ENCODE data around the gene PRKN.

Gene PRKN

DNA sequence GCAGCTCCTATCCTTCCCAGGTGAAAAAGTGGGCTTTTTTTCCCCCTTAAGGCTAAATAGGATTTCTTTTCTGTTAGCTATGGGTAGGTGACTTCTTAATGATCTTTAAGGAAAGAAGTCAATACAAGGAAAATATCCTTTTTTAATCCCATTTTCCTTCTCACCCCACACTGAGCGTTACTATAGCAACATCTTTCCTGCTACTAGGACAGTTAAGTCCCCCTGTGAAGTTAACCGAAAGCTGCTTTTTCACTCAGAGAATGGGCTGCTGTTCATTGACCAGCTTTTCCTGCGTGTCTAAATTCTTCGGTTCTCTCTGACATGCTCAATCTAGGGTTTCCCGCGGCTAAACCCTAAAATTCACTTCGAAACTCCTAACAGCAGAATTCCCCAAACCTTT, 1280.6 kb downstream of the PRKN start:
- no peak for DNase-seq (ENCODE audit: low read depth in 1 of 2, low spot score in 1 of 2)
- Histone ChIP-seq H3K4me3 (replicated peaks; ENCODE audit: insufficient read depth, low read length) (no peak overlapping the region), H3K27ac (replicated peaks) (no peak overlapping the region), H3K27me3 (ENCODE audit: insufficient read depth, poor library complexity, severe bottlenecking) (no peaks in the 10 kb centered on the region)
- TF ChIP-seq POLR2AphosphoS5 (IDR thresholded peaks at IDR 0.05; ENCODE audit: low read depth) (no peak), SPI1 (IDR thresholded peaks at IDR 0.05; ENCODE audit: borderline replicate concordance, low read depth) (no peak), GABPA (IDR thresholded peaks at IDR 0.05; ENCODE audit: low read depth) (no peak)
- TF ChIP-seq, protein P1, sequence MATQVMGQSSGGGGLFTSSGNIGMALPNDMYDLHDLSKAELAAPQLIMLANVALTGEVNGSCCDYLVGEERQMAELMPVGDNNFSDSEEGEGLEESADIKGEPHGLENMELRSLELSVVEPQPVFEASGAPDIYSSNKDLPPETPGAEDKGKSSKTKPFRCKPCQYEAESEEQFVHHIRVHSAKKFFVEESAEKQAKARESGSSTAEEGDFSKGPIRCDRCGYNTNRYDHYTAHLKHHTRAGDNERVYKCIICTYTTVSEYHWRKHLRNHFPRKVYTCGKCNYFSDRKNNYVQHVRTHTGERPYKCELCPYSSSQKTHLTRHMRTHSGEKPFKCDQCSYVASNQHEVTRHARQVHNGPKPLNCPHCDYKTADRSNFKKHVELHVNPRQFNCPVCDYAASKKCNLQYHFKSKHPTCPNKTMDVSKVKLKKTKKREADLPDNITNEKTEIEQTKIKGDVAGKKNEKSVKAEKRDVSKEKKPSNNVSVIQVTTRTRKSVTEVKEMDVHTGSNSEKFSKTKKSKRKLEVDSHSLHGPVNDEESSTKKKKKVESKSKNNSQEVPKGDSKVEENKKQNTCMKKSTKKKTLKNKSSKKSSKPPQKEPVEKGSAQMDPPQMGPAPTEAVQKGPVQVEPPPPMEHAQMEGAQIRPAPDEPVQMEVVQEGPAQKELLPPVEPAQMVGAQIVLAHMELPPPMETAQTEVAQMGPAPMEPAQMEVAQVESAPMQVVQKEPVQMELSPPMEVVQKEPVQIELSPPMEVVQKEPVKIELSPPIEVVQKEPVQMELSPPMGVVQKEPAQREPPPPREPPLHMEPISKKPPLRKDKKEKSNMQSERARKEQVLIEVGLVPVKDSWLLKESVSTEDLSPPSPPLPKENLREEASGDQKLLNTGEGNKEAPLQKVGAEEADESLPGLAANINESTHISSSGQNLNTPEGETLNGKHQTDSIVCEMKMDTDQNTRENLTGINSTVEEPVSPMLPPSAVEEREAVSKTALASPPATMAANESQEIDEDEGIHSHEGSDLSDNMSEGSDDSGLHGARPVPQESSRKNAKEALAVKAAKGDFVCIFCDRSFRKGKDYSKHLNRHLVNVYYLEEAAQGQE (IDR thresholded peaks at IDR 0.05; ENCODE audit: insufficient replicate concordance, low read depth), result no peak
- TF ChIP-seq, protein P2, sequence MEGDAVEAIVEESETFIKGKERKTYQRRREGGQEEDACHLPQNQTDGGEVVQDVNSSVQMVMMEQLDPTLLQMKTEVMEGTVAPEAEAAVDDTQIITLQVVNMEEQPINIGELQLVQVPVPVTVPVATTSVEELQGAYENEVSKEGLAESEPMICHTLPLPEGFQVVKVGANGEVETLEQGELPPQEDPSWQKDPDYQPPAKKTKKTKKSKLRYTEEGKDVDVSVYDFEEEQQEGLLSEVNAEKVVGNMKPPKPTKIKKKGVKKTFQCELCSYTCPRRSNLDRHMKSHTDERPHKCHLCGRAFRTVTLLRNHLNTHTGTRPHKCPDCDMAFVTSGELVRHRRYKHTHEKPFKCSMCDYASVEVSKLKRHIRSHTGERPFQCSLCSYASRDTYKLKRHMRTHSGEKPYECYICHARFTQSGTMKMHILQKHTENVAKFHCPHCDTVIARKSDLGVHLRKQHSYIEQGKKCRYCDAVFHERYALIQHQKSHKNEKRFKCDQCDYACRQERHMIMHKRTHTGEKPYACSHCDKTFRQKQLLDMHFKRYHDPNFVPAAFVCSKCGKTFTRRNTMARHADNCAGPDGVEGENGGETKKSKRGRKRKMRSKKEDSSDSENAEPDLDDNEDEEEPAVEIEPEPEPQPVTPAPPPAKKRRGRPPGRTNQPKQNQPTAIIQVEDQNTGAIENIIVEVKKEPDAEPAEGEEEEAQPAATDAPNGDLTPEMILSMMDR (IDR thresholded peaks at IDR 0.05; ENCODE audit: insufficient read depth, low read length), result no peak

DNA sequence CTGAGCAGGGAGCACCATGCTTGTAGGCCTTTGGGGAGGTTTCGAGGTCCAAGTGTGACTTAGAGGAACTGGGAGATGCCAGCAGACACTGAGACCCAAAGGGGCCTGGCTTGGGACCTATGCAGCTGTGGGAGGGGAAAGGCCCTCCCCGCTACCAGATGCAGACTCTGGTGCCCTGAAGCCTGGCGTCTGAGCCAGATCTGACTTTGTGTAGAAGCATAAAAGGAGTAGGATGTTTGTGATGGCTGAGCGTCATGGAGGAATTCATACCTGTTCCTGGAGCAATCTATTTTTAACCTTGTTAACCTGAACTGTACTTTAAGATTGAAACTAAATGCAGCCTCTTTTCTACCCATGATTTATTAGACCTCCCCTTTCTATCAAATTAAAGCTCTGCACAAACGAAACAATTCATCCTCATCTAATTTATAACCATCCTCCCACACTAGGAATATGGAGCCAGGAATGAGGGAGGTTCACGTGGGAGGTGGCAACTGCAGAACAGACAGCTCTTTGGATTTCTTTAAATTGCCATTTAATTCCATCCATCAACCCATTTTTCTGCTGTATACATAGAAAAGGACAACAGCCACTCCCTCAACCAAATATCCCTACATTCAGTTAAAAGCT, 1281.2 kb downstream of the PRKN start:
- TF ChIP-seq POLR2AphosphoS5 (IDR thresholded peaks at IDR 0.05; ENCODE audit: low read depth) (no peak), SPI1 (IDR thresholded peaks at IDR 0.05; ENCODE audit: borderline replicate concordance, low read depth) (no peak)
- DNase-seq (ENCODE audit: low read depth in 1 of 2, low spot score in 1 of 2), result no peak
- H3K27ac ChIP-seq (replicated peaks), result no peak overlapping the region
- H3K27me3 ChIP-seq (ENCODE audit: insufficient read depth, poor library complexity, severe bottlenecking), result no peaks in the 10 kb centered on the region
- H3K4me3 ChIP-seq (replicated peaks; ENCODE audit: insufficient read depth, low read length), result no peak overlapping the region

DNA sequence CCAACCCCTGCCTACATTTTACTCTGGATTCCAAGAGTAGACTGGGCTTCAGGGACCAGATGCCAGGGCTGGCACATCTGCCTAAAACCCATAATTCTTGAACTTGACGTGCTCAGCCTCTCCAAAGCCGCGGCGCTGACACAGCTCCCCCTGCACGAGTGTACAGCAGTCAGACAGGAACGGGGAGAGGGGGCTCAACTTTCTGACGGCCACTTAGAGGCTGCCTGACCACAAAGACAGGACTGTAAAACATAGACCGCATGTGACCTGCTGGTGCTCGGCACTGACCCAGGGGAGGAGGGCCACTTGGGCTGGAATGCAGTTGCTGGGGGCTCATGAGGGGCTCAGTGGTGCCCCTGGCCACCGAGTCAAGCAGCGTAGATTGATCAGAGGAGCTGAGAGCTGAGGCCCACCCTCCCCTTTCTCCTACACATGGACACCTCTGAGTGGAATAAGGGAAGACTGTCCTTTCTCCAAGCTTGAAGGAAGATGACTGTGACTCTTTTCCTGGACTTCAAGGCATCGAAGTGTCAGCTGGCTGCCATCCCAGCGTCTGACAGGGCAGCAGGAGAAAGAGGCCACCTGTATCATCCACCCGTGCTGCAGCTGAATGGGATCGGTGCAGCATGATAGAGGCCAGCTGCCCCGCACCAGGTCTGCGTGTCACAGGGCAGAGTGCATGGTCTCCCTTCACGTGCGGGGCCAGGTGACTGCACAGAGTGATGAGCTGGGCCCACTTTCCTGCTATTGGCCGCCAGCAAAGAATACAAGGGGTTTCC, 1282.4 kb downstream of the PRKN start:
- TF ChIP-seq SPI1 (IDR thresholded peaks at IDR 0.05; ENCODE audit: borderline replicate concordance, low read depth), result no peak
- no peak for TF ChIP-seq POLR2AphosphoS5 (IDR thresholded peaks at IDR 0.05; ENCODE audit: low read depth)
- TF ChIP-seq, protein P1 (IDR thresholded peaks at IDR 0.05; ENCODE audit: insufficient replicate concordance, low read depth), result no peak
- TF ChIP-seq, protein P2 (IDR thresholded peaks at IDR 0.05; ENCODE audit: insufficient read depth, low read length), result no peak
- TF ChIP-seq GABPA (IDR thresholded peaks at IDR 0.05; ENCODE audit: low read depth), result no peak

DNA sequence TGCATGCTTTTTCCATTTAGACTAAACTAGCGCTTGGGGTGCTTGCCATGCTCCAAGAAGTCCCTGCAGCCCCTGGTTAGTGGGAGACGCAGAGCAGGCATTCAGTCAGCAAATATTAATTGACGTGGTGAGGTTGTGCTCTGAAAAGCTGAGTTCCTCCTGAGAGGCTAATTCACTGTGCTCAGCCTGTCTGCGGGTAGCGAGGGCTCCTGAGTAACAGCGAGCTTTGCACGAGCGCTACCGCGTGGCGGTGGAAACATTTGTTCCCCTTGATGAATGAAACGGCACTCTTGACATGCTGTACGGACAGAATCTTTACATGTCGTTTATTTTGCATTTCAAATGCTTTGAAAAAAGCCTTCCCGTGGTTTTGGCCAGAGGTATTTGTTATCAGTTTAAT, 1283.1 kb downstream of the PRKN start:
- Histone ChIP-seq H3K27ac (replicated peaks) (no peak overlapping the region), H3K4me3 (replicated peaks; ENCODE audit: insufficient read depth, low read length) (no peak overlapping the region), H3K27me3 (ENCODE audit: insufficient read depth, poor library complexity, severe bottlenecking) (no peaks in the 10 kb centered on the region)
- DNase-seq (ENCODE audit: low read depth in 1 of 2, low spot score in 1 of 2), result no peak
- TF ChIP-seq GABPA (IDR thresholded peaks at IDR 0.05; ENCODE audit: low read depth), result no peak
- TF ChIP-seq, protein P2 (IDR thresholded peaks at IDR 0.05; ENCODE audit: insufficient read depth, low read length), result no peak

More for the DNA sequence above, 1282.4 kb downstream of the PRKN start:
- Histone ChIP-seq H3K4me3 (replicated peaks; ENCODE audit: insufficient read depth, low read length) (no peak overlapping the region), H3K27ac (replicated peaks) (no peak overlapping the region), H3K27me3 (ENCODE audit: insufficient read depth, poor library complexity, severe bottlenecking) (no peaks in the 10 kb centered on the region)
- DNase-seq (ENCODE audit: low read depth in 1 of 2, low spot score in 1 of 2), result no peak
